SK-N-SH treated with all-trans-retinoic acid at 6 μM for 48 hours (cell line): ENCODE results near the gene CORO6.

Source experiments
- ATAC-seq: fragments of 200-7000 bp; cut with Tn5 transposase; 3 replicates; pipeline ENCODE4 v1.9.1; 2020; ENCODE audit warnings: mild to moderate bottlenecking, moderate library complexity
- ARNTL ChIP-seq: fragments of 450-650 bp; formaldehyde crosslinking; IDR thresholded peaks from 2 replicates; pipeline ENCODE4 v1.5.0; 2020; ENCODE audit warnings: low read depth, mild to moderate bottlenecking, moderate library complexity, borderline replicate concordance
- CREB5 ChIP-seq: fragments of 250-450 bp; sonication (Bioruptor Pico); IDR thresholded peaks from 2 replicates; pipeline ENCODE4 v1.5.1; 2020; ENCODE audit warnings: low read depth, mild to moderate bottlenecking, moderate library complexity
- CSDC2 ChIP-seq: fragments of 250-450 bp; sonication (Bioruptor Pico); IDR thresholded peaks from 2 replicates; pipeline ENCODE4 v1.5.0; 2020; ENCODE audit warnings: mild to moderate bottlenecking, moderate library complexity
- ESRRG ChIP-seq: fragments of 250-450 bp; sonication (Bioruptor Pico); IDR thresholded peaks from 2 replicates; pipeline ENCODE4 v1.6.1; 2021; ENCODE audit warnings: mild to moderate bottlenecking
- GLIS3 ChIP-seq: fragments of 250-450 bp; sonication (Bioruptor Pico); IDR thresholded peaks from 2 replicates; pipeline ENCODE4 v1.5.0; 2020; ENCODE audit warnings: mild to moderate bottlenecking, moderate library complexity
- OSR1 ChIP-seq: fragments of 250-450 bp; sonication (Bioruptor Pico); IDR thresholded peaks from 2 replicates; pipeline ENCODE4 v1.8.0; 2022; ENCODE audit warnings: moderate library complexity, mild to moderate bottlenecking, inconsistent platforms
- POU6F1 ChIP-seq: fragments of 250-450 bp; sonication (Bioruptor Pico); IDR thresholded peaks from 2 replicates; pipeline ENCODE4 v1.8.0; 2021; ENCODE audit warnings: low read depth, mild to moderate bottlenecking, moderate library complexity, borderline replicate concordance
- PPARA ChIP-seq: fragments of 250-450 bp; sonication (Bioruptor Pico); IDR thresholded peaks from 2 replicates; pipeline ENCODE4 v1.5.0; 2020; ENCODE audit warnings: mild to moderate bottlenecking, borderline replicate concordance
- RARB ChIP-seq: fragments of 250-450 bp; sonication (Bioruptor Pico); IDR thresholded peaks from 2 replicates; pipeline ENCODE4 v1.8.0; 2021; ENCODE audit warnings: mild to moderate bottlenecking, moderate library complexity
- SNAI2 ChIP-seq: fragments of 250-450 bp; sonication (Bioruptor Pico); IDR thresholded peaks from 2 replicates; pipeline ENCODE4 v1.5.0; 2020; ENCODE audit warnings: mild to moderate bottlenecking, moderate library complexity
- TCF4 ChIP-seq: fragments of 250-450 bp; sonication (Bioruptor Pico); IDR thresholded peaks from 2 replicates; pipeline ENCODE4 v1.8.0; 2021; ENCODE audit warnings: mild to moderate bottlenecking, moderate library complexity, borderline replicate concordance
- TSHZ2 ChIP-seq: fragments of 250-450 bp; sonication (Bioruptor Pico); IDR thresholded peaks from 2 replicates; pipeline ENCODE4 v1.5.0; 2020; ENCODE audit warnings: mild to moderate bottlenecking, moderate library complexity
- ZC3H10 ChIP-seq: fragments of 250-450 bp; sonication (Bioruptor Pico); IDR thresholded peaks from 2 replicates; pipeline ENCODE4 v1.5.1; 2021; ENCODE audit warnings: mild to moderate bottlenecking, moderate library complexity
- ZFP3 ChIP-seq: fragments of 250-450 bp; sonication (Bioruptor Pico); IDR thresholded peaks from 2 replicates; pipeline ENCODE4 v1.5.0; 2020; ENCODE audit warnings: mild to moderate bottlenecking, moderate library complexity
- ZFP30 ChIP-seq: fragments of 450-650 bp; formaldehyde crosslinking; IDR thresholded peaks from 2 replicates; pipeline ENCODE4 v1.5.0; 2022; ENCODE audit warnings: mild to moderate bottlenecking, moderate library complexity
- ZNF565 ChIP-seq: fragments of 450-650 bp; formaldehyde crosslinking; conservative IDR thresholded peaks from 2 replicates; pipeline ENCODE4 v1.5.0; 2020; ENCODE audit warnings: low read depth, mild to moderate bottlenecking, moderate library complexity
- ZNF70 ChIP-seq: fragments of 450-650 bp; formaldehyde crosslinking; IDR thresholded peaks from 2 replicates; pipeline ENCODE4 v1.5.0; 2020; ENCODE audit warnings: mild to moderate bottlenecking, moderate library complexity
- ZNF8 ChIP-seq: fragments of 450-650 bp; formaldehyde crosslinking; IDR thresholded peaks from 2 replicates; pipeline ENCODE4 v1.5.0; 2020; ENCODE audit warnings: mild to moderate bottlenecking, moderate library complexity
- TF ChIP-seq, protein P1 (sequence below): fragments of 250-450 bp; sonication (Bioruptor Pico); IDR thresholded peaks from 2 replicates; pipeline ENCODE4 v1.8.0; 2020; ENCODE audit warnings: mild to moderate bottlenecking, moderate library complexity, borderline replicate concordance
- TF ChIP-seq, protein P2 (sequence below): fragments of 250-450 bp; sonication (Bioruptor Pico); IDR thresholded peaks from 2 replicates; pipeline ENCODE4 v1.5.1; 2021; ENCODE audit warnings: mild to moderate bottlenecking, moderate library complexity

CORO6 gene

GRCh38 chr17:29610395-29610794, 12.3 kb downstream of the CORO6 start (continued):
- no peak for TF ChIP-seq ESRRG (CRISPR knock-in tag)
- no peak for TF ChIP-seq OSR1 (CRISPR knock-in tag)
- TF ChIP-seq TSHZ2: no peak
- no peak for TF ChIP-seq ZNF565 (CRISPR knock-in tag)
- TF ChIP-seq CREB5: no peak
- no peak for TF ChIP-seq ZFP3

GRCh38 chr17:29608986-29609385, 13.7 kb downstream of the CORO6 start:
- ATAC-seq: no peak
- TF ChIP-seq ZC3H10 (CRISPR knock-in tag) (no peak), ZNF8 (CRISPR knock-in tag) (no peak), CSDC2 (CRISPR knock-in tag) (no peak), RARB (CRISPR knock-in tag) (no peak), ZNF565 (CRISPR knock-in tag) (no peak), ZFP3 (no peak), ZFP30 (CRISPR knock-in tag) (no peak), ARNTL (no peak), PPARA (CRISPR knock-in tag) (no peak), SNAI2 (no peak), ZNF70 (CRISPR knock-in tag) (no peak), OSR1 (CRISPR knock-in tag) (no peak), TCF4 (CRISPR knock-in tag) (no peak)
- TF ChIP-seq, all 23 proteins: peak for 0

DNA sequence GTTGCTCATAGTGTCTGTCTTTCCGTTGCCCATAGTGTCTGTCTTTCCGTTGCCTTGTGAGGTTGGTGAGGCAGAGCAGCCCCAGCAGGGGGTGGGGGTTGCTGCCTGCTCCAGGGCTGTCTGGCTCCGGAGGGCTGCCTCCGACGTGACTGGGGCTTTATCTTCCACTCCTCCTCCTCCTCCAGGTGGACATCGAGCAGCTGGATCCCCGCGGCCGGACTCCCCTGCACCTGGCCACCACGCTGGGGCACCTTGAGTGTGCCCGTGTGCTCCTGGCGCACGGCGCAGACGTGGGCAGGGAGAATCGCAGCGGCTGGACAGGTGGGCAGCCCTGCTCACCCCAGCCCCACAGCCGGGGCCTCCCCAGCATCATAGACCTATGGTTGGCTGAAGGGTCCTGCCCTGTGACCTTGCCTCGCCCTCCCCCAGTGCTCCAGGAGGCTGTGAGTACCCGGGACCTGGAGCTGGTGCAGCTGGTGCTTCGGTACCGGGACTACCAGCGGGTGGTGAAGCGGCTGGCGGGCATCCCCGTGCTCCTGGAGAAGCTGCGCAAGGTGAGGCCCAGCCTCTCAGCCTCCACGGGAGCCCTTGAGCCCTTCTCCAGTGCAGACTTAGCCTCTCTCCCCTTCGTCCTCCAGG, 15.0 kb downstream of the CORO6 start:
- ATAC-seq: no peak
- TF ChIP-seq POU6F1 (CRISPR knock-in tag): no peak
- no peak for TF ChIP-seq CSDC2 (CRISPR knock-in tag)
- TF ChIP-seq ZNF8 (CRISPR knock-in tag): no peak
- no peak for TF ChIP-seq ZFP30 (CRISPR knock-in tag)
- TF ChIP-seq PPARA (CRISPR knock-in tag): no peak
- no peak for TF ChIP-seq ZNF70 (CRISPR knock-in tag)
- no peak for TF ChIP-seq OSR1 (CRISPR knock-in tag)
- TF ChIP-seq, protein P1, sequence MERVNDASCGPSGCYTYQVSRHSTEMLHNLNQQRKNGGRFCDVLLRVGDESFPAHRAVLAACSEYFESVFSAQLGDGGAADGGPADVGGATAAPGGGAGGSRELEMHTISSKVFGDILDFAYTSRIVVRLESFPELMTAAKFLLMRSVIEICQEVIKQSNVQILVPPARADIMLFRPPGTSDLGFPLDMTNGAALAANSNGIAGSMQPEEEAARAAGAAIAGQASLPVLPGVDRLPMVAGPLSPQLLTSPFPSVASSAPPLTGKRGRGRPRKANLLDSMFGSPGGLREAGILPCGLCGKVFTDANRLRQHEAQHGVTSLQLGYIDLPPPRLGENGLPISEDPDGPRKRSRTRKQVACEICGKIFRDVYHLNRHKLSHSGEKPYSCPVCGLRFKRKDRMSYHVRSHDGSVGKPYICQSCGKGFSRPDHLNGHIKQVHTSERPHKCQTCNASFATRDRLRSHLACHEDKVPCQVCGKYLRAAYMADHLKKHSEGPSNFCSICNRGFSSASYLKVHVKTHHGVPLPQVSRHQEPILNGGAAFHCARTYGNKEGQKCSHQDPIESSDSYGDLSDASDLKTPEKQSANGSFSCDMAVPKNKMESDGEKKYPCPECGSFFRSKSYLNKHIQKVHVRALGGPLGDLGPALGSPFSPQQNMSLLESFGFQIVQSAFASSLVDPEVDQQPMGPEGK (CRISPR knock-in tag): no peak
- no peak for TF ChIP-seq RARB (CRISPR knock-in tag)
- TF ChIP-seq ZNF565 (CRISPR knock-in tag): no peak
- TF ChIP-seq ESRRG (CRISPR knock-in tag): no peak
- TF ChIP-seq SNAI2: no peak
- TF ChIP-seq GLIS3 (CRISPR knock-in tag): no peak
- TF ChIP-seq, protein P2, sequence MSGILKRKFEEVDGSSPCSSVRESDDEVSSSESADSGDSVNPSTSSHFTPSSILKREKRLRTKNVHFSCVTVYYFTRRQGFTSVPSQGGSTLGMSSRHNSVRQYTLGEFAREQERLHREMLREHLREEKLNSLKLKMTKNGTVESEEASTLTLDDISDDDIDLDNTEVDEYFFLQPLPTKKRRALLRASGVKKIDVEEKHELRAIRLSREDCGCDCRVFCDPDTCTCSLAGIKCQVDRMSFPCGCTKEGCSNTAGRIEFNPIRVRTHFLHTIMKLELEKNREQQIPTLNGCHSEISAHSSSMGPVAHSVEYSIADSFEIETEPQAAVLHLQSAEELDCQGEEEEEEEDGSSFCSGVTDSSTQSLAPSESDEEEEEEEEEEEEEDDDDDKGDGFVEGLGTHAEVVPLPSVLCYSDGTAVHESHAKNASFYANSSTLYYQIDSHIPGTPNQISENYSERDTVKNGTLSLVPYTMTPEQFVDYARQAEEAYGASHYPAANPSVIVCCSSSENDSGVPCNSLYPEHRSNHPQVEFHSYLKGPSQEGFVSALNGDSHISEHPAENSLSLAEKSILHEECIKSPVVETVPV (CRISPR knock-in tag): no peak
- TF ChIP-seq TCF4 (CRISPR knock-in tag): no peak
